WTC11 (cell line): ENCODE results near the gene SYNE3.
A peak's percentile ranks its signal among the peaks of the same experiment; 100 is the strongest.

Experiments
- CTCF ChIP-seq: fragments of 200-600 bp; IDR thresholded peaks from 2 replicates; pipeline ENCODE4 v1.8.0; 2022; ENCODE audit warnings: antibody characterized with exemption
- ESRRA ChIP-seq: sonication (generic); formaldehyde crosslinking; IDR thresholded peaks from 2 replicates; pipeline ENCODE4 v1.8.1; 2022; ENCODE audit warnings: mild to moderate bottlenecking, missing genetic modification reagents, borderline replicate concordance
- ETV6 ChIP-seq: sonication (generic); formaldehyde crosslinking; IDR thresholded peaks from 2 replicates; pipeline ENCODE4 v1.8.1; 2022; ENCODE audit warnings: mild to moderate bottlenecking, missing genetic modification reagents
- NFE2L1 ChIP-seq: sonication (generic); formaldehyde crosslinking; IDR thresholded peaks from 2 replicates; pipeline ENCODE4 v1.8.1; 2023; ENCODE audit warnings: missing genetic modification reagents
- NFYB ChIP-seq: sonication (generic); formaldehyde crosslinking; conservative IDR thresholded peaks from 2 replicates; pipeline ENCODE4 v1.8.0; 2022; ENCODE audit warnings: low read depth, missing genetic modification reagents
- TCF7 ChIP-seq: sonication (generic); formaldehyde crosslinking; IDR thresholded peaks from 2 replicates; pipeline ENCODE4 v1.8.0; 2022; ENCODE audit warnings: mild to moderate bottlenecking, low read depth, missing genetic modification reagents, moderate library complexity
- ZNF232 ChIP-seq: sonication (generic); formaldehyde crosslinking; IDR thresholded peaks from 2 replicates; pipeline ENCODE4 v1.8.0; 2022; ENCODE audit warnings: mild to moderate bottlenecking, missing genetic modification reagents
- ZNF416 ChIP-seq: fragments of 250-450 bp; sonication (Bioruptor Pico); IDR thresholded peaks from 2 replicates; pipeline ENCODE4 v1.9.0; 2021; ENCODE audit warnings: mild to moderate bottlenecking, inconsistent platforms
- TF ChIP-seq, protein P1 (sequence below): sonication (generic); formaldehyde crosslinking; IDR thresholded peaks from 2 replicates; pipeline ENCODE4 v1.8.0; 2022; ENCODE audit warnings: mild to moderate bottlenecking, missing genetic modification reagents
- TF ChIP-seq, protein P2 (sequence below): sonication (generic); formaldehyde crosslinking; IDR thresholded peaks from 2 replicates; pipeline ENCODE4 v1.8.1; 2023; ENCODE audit warnings: mild to moderate bottlenecking, missing genetic modification reagents
- TF ChIP-seq, protein P3 (sequence below): sonication (generic); formaldehyde crosslinking; IDR thresholded peaks from 2 replicates; pipeline ENCODE4 v1.8.0; 2022; ENCODE audit warnings: mild to moderate bottlenecking, missing genetic modification reagents

DNA sequence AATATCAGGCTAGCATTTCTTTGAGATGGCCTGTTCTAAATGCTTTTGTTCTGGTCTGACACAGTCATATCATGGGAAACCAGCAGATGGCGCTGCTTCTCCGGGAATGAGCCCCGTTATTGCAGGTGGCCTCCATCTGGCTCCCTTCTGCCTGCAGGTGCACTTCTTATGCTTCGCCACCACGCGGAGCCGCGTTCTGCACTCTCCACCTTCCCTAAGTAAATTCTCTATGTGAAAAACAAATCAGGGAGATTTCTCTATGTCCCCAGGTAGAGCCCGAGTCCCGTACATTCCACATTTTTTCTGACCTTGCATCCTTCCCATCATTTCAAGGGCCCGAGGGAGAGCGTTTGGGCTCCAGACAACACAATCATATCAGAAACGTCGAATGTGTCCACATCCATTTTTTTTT is 44.6 kb upstream of the SYNE3 start:
- TF ChIP-seq NFYB (CRISPR knock-in tag) (no peak), ZNF416 (CRISPR knock-in tag) (no peak), ESRRA (no peak), NFE2L1 (CRISPR knock-in tag) (no peak), ZNF232 (CRISPR knock-in tag) (no peak), TCF7 (no peak), CTCF (peak; percentile 96), ETV6 (CRISPR knock-in tag) (no peak)
- TF ChIP-seq, protein P1, sequence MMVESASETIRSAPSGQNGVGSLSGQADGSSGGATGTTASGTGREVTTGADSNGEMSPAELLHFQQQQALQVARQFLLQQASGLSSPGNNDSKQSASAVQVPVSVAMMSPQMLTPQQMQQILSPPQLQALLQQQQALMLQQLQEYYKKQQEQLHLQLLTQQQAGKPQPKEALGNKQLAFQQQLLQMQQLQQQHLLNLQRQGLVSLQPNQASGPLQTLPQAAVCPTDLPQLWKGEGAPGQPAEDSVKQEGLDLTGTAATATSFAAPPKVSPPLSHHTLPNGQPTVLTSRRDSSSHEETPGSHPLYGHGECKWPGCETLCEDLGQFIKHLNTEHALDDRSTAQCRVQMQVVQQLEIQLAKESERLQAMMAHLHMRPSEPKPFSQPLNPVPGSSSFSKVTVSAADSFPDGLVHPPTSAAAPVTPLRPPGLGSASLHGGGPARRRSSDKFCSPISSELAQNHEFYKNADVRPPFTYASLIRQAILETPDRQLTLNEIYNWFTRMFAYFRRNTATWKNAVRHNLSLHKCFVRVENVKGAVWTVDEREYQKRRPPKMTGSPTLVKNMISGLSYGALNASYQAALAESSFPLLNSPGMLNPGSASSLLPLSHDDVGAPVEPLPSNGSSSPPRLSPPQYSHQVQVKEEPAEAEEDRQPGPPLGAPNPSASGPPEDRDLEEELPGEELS: no peak
- TF ChIP-seq, protein P2, sequence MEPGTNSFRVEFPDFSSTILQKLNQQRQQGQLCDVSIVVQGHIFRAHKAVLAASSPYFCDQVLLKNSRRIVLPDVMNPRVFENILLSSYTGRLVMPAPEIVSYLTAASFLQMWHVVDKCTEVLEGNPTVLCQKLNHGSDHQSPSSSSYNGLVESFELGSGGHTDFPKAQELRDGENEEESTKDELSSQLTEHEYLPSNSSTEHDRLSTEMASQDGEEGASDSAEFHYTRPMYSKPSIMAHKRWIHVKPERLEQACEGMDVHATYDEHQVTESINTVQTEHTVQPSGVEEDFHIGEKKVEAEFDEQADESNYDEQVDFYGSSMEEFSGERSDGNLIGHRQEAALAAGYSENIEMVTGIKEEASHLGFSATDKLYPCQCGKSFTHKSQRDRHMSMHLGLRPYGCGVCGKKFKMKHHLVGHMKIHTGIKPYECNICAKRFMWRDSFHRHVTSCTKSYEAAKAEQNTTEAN (CRISPR knock-in tag): no peak
- TF ChIP-seq, protein P3, sequence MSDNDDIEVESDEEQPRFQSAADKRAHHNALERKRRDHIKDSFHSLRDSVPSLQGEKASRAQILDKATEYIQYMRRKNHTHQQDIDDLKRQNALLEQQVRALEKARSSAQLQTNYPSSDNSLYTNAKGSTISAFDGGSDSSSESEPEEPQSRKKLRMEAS: no peak
